HG03045 (cell line): ENCODE data around the gene ATP5IF1.

ENCODE experiments used
- ATAC-seq: cut with Tn5 transposase; IDR thresholded peaks from one replicate; pipeline ENCODE4 v1.9.1; 2021; ENCODE audit warnings: mild to moderate bottlenecking, moderate library complexity; ENCODE audit not compliant: unreplicated experiment

Gene ATP5IF1

GRCh38 chr1:28235755-28236655, at the start of gene ATP5IF1:
Gene ATP5IF1, plus strand, starts transcription at chr1:28236124. Its CDS starts 60 bp downstream, at chr1:28236184.
- peak; percentile 86 for ATAC-seq

- no peak for ATAC-seq
These were observed 45.5 kb upstream of the ATP5IF1 start for GRCh38 chr1:28190337-28190979.

GRCh38 chr1:28190996-28191645, 44.8 kb upstream of the ATP5IF1 start:
- no peak for ATAC-seq

- no peak for ATAC-seq
These were observed 42.2 kb upstream of the ATP5IF1 start for GRCh38 chr1:28193701-28194161.

- no peak for ATAC-seq
These were observed 41.4 kb upstream of the ATP5IF1 start for GRCh38 chr1:28194326-28195035.

- ATAC-seq = no peak
These were observed 40.1 kb upstream of the ATP5IF1 start for GRCh38 chr1:28195780-28196179.

- ATAC-seq = no peak
These were observed 39.6 kb upstream of the ATP5IF1 start for GRCh38 chr1:28196330-28196729.

GRCh38 chr1:28197682-28198415, 38.1 kb upstream of the ATP5IF1 start:
- ATAC-seq = no peak

- ATAC-seq = peak; percentile 77
These were observed 36.3 kb upstream of the ATP5IF1 start for GRCh38 chr1:28199328-28200233.

GRCh38 chr1:28200234-28200873, 35.6 kb upstream of the ATP5IF1 start:
- no peak for ATAC-seq

GRCh38 chr1:28205243-28205642, 30.7 kb upstream of the ATP5IF1 start:
- no peak for ATAC-seq

- no peak for ATAC-seq
These were observed 27.0 kb upstream of the ATP5IF1 start for GRCh38 chr1:28208818-28209441.

GRCh38 chr1:28209700-28210099, 26.2 kb upstream of the ATP5IF1 start:
- ATAC-seq = no peak

- no peak for ATAC-seq
These were observed 22.6 kb upstream of the ATP5IF1 start for GRCh38 chr1:28213315-28213714.

- ATAC-seq = no peak
These were observed 6.8 kb upstream of the ATP5IF1 start for GRCh38 chr1:28229089-28229488.

GRCh38 chr1:28229996-28230395, 5.9 kb upstream of the ATP5IF1 start:
- ATAC-seq = no peak

- ATAC-seq = peak; percentile 43
These were observed 3.2 kb upstream of the ATP5IF1 start, which contains the start of gene DNAJC8 for GRCh38 chr1:28232558-28233263. Gene DNAJC8, minus strand, starts transcription at chr1:28233029. Its CDS starts 31 bp downstream, at chr1:28232998.

- no peak for ATAC-seq
These were observed 2.7 kb upstream of the ATP5IF1 start for GRCh38 chr1:28233264-28233606.
